ENCODE results near the gene ANKS3. TPM values are rescaled to one million over a fixed set of nuclear protein-coding genes. Genes with fewer than 3 reads are reported as not detected.

ANKS3 gene
- total and polyA plus RNA-seq, 2 of the 8 experiments (the other 6 are each of a cell fraction or from before 2014, with no cell fraction given): 15.5 to 23.9 TPM

DNA sequence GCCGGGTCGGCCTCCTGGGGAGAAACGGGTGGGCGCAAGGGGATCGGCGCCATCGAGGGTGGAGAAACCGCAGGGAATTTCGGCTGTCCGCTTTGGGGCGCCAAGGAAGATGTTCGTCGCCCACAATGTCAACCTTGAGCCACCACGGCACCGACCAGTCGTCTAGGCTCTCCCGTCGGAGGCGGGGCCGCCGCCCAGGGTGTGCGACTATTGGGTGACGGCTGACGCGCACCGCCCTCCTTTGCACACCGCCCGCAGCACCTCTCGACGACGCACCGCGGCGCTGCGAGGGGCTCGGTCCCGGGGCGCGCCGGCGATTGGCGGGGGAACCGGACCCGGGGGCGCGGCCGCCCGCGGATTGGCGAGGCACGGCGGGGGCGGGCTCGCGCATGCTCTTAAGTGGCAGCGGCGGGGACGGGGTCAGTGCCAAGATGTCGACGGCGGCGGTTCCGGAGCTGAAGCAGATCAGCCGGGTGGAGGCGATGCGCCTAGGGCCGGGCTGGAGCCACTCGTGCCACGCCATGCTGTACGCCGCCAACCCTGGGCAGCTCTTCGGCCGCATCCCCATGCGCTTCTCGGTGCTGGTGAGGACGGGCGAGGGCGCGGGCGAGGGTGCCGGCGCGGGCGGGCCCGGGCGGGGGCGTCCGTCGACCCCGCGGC lies 40.6 kb downstream of the ANKS3 start, which contains the start of gene NUDT16L1 (continued):
- TF ChIP-seq, protein P1, sequence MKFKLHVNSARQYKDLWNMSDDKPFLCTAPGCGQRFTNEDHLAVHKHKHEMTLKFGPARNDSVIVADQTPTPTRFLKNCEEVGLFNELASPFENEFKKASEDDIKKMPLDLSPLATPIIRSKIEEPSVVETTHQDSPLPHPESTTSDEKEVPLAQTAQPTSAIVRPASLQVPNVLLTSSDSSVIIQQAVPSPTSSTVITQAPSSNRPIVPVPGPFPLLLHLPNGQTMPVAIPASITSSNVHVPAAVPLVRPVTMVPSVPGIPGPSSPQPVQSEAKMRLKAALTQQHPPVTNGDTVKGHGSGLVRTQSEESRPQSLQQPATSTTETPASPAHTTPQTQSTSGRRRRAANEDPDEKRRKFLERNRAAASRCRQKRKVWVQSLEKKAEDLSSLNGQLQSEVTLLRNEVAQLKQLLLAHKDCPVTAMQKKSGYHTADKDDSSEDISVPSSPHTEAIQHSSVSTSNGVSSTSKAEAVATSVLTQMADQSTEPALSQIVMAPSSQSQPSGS (IDR thresholded peaks at IDR 0.05; ENCODE audit: low read length): no peak
- TF ChIP-seq, protein P2, sequence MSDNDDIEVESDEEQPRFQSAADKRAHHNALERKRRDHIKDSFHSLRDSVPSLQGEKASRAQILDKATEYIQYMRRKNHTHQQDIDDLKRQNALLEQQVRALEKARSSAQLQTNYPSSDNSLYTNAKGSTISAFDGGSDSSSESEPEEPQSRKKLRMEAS (IDR thresholded peaks at IDR 0.05): no peak; the same call in 1 of the 2 replicates
- no peak for TF ChIP-seq TCF12 (IDR thresholded peaks at IDR 0.05; ENCODE audit: low read depth, low read length)
- no peak for TF ChIP-seq SUZ12 (IDR thresholded peaks at IDR 0.05; ENCODE audit: low read length)
- TF ChIP-seq POU5F1 (IDR thresholded peaks at IDR 0.05; ENCODE audit: low read depth, low read length): no peak
- TF ChIP-seq EP300 (IDR thresholded peaks at IDR 0.05; ENCODE audit: borderline replicate concordance in 1 of 2, low read depth in 2 of 2, low read length in 2 of 2): no peak
- TF ChIP-seq, protein P3, sequence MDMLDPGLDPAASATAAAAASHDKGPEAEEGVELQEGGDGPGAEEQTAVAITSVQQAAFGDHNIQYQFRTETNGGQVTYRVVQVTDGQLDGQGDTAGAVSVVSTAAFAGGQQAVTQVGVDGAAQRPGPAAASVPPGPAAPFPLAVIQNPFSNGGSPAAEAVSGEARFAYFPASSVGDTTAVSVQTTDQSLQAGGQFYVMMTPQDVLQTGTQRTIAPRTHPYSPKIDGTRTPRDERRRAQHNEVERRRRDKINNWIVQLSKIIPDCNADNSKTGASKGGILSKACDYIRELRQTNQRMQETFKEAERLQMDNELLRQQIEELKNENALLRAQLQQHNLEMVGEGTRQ (IDR thresholded peaks at IDR 0.05; ENCODE audit: low read length): no peak
- no peak for TF ChIP-seq BRCA1 (IDR thresholded peaks at IDR 0.05; ENCODE audit: low read depth, low read length)
- TF ChIP-seq CREB1 (IDR thresholded peaks at IDR 0.05): no peak; the same call in 1 of the 2 replicates
- peak; percentile 60; the same call in 1 of the 2 replicates for TF ChIP-seq SP1 (IDR thresholded peaks at IDR 0.05; ENCODE audit: low read depth, low read length)
- TF ChIP-seq JUN (IDR thresholded peaks at IDR 0.05; ENCODE audit: low read depth, low read length): no peak
- no peak for TF ChIP-seq ASH2L (IDR thresholded peaks at IDR 0.05; ENCODE audit: low read length)
- TF ChIP-seq MAFK (IDR thresholded peaks at IDR 0.05; ENCODE audit: low read depth, low read length): no peak
- TF ChIP-seq SRF (IDR thresholded peaks at IDR 0.05; ENCODE audit: low read depth, low read length): no peak
- TF ChIP-seq FOSL1 (IDR thresholded peaks at IDR 0.05; ENCODE audit: insufficient read depth, low read depth, low read length): no peak
- TF ChIP-seq BCL11A (IDR thresholded peaks at IDR 0.05; ENCODE audit: low read depth in 2 of 2, low read length in 2 of 2): no peak
- TF ChIP-seq SP2 (IDR thresholded peaks at IDR 0.05; ENCODE audit: low read length): no peak; the same call in 1 of the 2 replicates
- no peak for TF ChIP-seq RNF2 (IDR thresholded peaks at IDR 0.05; ENCODE audit: borderline replicate concordance, low read depth, low read length, missing control alignments, poor library complexity, severe bottlenecking)
- peak in 1 of 2 experiments; percentile 80; a peak in 2 of 3 replicates for TF ChIP-seq POLR2A (IDR thresholded peaks at IDR 0.05; ENCODE audit: control extremely low read depth in 1 of 2, low read depth in 2 of 2, low read length in 2 of 2)
- no peak; a peak in 1 of 4 replicates for TF ChIP-seq RAD21 (IDR thresholded peaks at IDR 0.05 in 1 of 2, conservative IDR thresholded peaks at IDR 0.05 in 1 of 2; ENCODE audit: low read depth in 2 of 2, low read length in 2 of 2)
- TF ChIP-seq KDM1A (IDR thresholded peaks at IDR 0.05; ENCODE audit: borderline replicate concordance, low read length): no peak
- TF ChIP-seq CHD2 (IDR thresholded peaks at IDR 0.05; ENCODE audit: low read length): no peak

All from H1 (cell line).